AG09319 (cell line): Measurements from ENCODE around the gene TMEM117.
"Not testable (repeated sequence)": the region's sequence is repeated elsewhere in the genome, so short reads cannot be mapped to it uniquely, and the experiment has no call there.

Experiments
- DNase-seq: peaks from one replicate; pipeline ENCODE4 v3.0.0-alpha.2; 2010; ENCODE audit warnings: low read depth; ENCODE audit errors: extremely low read depth
- TF ChIP-seq, protein P1 (sequence below): IDR thresholded peaks from 2 replicates; pipeline ENCODE4 v1.5.1; 2011; ENCODE audit warnings: low read depth, mild to moderate bottlenecking, inconsistent platforms, low read length, moderate library complexity

Gene TMEM117

GRCh38 chr12:43840338-43840737, 4.5 kb downstream of the TMEM117 start:
- no peak for DNase-seq
- TF ChIP-seq, protein P1, sequence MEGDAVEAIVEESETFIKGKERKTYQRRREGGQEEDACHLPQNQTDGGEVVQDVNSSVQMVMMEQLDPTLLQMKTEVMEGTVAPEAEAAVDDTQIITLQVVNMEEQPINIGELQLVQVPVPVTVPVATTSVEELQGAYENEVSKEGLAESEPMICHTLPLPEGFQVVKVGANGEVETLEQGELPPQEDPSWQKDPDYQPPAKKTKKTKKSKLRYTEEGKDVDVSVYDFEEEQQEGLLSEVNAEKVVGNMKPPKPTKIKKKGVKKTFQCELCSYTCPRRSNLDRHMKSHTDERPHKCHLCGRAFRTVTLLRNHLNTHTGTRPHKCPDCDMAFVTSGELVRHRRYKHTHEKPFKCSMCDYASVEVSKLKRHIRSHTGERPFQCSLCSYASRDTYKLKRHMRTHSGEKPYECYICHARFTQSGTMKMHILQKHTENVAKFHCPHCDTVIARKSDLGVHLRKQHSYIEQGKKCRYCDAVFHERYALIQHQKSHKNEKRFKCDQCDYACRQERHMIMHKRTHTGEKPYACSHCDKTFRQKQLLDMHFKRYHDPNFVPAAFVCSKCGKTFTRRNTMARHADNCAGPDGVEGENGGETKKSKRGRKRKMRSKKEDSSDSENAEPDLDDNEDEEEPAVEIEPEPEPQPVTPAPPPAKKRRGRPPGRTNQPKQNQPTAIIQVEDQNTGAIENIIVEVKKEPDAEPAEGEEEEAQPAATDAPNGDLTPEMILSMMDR, result no peak

DNA sequence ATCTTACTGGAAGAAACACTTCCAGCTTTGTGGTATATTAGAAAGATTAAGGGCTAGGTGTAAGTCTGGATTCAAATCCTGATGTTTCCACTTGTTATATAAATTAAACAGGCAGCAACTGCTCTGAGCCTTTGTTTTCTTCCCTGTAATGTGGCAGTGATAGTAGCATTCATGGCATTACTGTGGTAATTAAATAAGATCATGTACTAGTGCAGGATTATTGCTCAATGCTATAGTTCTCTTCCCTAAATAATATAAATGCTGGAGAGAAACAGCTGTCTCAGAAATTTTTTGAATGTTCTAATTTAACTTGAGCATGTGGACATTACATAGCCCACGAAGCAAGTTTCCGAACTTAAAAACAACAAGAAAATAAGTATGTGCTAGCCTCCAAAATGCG, 5.4 kb downstream of the TMEM117 start:
- no peak for DNase-seq
- TF ChIP-seq, protein P1, result no peak

DNA sequence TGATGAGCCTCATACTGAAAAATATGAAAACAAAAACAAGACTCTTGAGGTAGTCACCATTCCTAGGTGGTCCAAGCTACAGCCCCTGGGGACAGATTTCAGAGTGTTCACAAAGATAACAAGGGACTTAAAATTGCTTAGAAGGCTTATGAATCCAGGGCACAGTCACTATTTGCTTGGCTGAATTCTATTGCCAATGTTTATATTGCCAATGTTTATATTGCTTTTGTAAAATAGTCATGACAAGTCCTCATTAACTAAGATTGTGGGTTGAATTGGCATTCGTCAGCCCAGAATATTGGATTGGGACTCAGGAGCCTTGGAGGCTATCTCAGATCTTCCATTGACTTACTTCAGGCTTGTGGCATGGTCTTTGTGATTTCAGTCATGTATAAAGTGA, 6.4 kb downstream of the TMEM117 start:
- TF ChIP-seq, protein P1, result no peak
- DNase-seq, result no peak

DNA sequence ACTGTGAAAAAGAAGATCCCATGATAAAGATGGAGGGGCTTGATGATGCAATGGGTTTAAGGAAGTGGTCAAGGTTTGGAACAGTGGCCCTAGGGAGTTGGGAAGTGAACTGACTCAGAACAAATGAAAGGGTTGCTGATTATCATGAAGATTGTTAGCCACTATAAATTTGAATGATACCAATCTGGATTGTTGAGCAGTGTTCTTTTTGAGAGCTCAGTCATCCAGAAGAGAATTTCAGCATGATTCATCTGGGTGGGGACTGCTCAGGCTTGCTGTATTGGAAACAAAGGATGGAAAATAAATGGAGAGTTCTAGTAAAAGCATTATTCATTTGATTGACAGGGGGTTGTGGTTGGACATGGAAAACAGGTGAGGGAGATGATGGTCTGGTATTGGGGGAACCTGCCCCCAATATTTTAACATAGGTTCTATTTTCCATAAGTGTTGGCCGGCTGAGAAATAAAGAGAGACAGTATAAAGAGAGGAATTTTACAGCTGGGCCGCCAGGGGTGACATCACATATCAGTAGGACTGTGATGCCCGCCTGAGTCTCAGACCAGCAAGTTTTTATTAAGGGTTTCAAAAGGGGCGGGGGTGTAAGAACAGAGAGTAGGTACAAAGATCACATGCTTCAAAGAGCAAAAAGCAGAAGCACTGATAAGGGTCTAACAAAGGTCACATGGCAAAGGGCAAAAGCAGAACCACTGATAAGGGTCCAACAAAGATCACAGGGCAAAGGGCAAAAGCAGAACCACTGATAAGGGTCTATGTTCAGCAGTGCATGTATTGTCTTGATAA, 11.7 kb downstream of the TMEM117 start:
- not testable (repeated sequence) for DNase-seq

DNA sequence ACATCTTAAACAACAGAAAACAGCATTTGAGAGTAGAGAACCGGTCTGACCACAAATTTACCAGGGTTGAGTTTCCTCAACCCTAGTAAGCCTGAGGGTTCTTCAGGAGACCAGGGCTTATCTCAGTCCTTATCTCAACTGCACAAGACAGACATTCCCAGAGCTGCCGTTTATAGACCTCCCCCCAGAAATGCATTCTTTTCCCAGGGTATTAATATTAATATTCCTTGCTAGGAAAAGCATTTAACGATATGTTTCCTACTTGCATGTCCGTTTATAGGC, 12.3 kb downstream of the TMEM117 start:
- TF ChIP-seq, protein P1, result no peak
- DNase-seq, result no peak

DNA sequence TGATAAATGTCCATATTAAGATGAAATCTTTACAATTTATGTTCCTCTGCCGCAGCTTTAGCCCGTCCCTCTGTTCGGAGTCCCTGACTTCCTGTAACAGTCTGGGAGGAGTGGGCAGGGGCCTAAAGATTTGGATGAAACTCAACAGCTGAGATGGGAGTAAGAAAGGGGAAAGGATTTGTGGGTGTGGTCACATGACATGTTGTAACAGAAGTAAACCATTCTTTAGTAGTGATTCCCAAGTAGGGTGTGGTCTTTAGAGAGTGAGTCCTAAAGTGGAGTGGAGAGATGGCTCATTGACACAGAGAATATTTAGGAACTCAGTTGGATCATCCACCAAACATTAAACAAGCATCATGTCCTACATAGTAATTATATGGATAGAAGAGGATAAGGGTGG, 12.9 kb downstream of the TMEM117 start:
- TF ChIP-seq, protein P1, result no peak
- no peak for DNase-seq

GRCh38 chr12:43852744-43853143, 16.9 kb downstream of the TMEM117 start:
- TF ChIP-seq, protein P1, result no peak
- DNase-seq, result no peak

DNA sequence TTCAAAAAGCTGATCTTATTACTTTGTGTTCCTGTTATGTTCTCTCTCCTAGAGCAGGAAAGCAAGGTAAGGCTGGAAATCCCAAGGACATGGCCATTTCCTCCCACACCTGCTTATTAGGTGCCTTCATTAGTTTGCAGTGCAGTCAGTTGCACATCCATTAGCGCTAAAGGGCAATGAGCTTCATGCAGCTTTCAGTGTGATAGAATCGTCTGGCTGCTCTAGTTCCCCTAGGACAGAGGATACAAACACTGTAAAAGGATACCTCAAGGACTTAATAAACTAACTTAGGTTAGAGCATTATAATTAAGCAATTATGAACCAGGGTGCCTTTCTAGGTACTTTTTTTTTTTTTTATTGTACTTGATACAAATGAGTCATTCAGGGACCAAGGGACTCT, 21.1 kb downstream of the TMEM117 start:
- DNase-seq, result no peak
- TF ChIP-seq, protein P1, result no peak
